Mucosa of stomach (tissue), 1 donor: ENCODE data around the gene ZNF83.
"Not testable (repeated sequence)": the region's sequence is repeated elsewhere in the genome, so short reads cannot be mapped to it uniquely, and the experiment has no call there.

Experiments
- H3K27me3 ChIP-seq: one replicate; pipeline ENCODE4 v1.7.0; 2013; ENCODE audit warnings: mild to moderate bottlenecking, low read length; ENCODE audit not compliant: control insufficient read depth, insufficient read depth
- H3K36me3 ChIP-seq: one replicate; pipeline ENCODE4 v1.7.0; 2013; ENCODE audit warnings: low read length; ENCODE audit not compliant: control insufficient read depth, insufficient read depth
- H3K4me1 ChIP-seq: one replicate; pipeline ENCODE4 v1.7.0; 2013; ENCODE audit warnings: mild to moderate bottlenecking, low read length; ENCODE audit not compliant: control insufficient read depth, insufficient read depth
- H3K4me3 ChIP-seq: one replicate; pipeline ENCODE4 v1.7.0; 2013; ENCODE audit warnings: low read length
- H3K9ac ChIP-seq: one replicate; pipeline ENCODE4 v1.7.0; 2013; ENCODE audit warnings: mild to moderate bottlenecking, low read length, moderate library complexity
- H3K9me3 ChIP-seq: one replicate; pipeline ENCODE4 v1.7.0; 2013; ENCODE audit warnings: mild to moderate bottlenecking, low read length, moderate library complexity; ENCODE audit not compliant: control insufficient read depth
- donor health status: Pancreatic carcinoma.

The ZNF83 gene

DNA sequence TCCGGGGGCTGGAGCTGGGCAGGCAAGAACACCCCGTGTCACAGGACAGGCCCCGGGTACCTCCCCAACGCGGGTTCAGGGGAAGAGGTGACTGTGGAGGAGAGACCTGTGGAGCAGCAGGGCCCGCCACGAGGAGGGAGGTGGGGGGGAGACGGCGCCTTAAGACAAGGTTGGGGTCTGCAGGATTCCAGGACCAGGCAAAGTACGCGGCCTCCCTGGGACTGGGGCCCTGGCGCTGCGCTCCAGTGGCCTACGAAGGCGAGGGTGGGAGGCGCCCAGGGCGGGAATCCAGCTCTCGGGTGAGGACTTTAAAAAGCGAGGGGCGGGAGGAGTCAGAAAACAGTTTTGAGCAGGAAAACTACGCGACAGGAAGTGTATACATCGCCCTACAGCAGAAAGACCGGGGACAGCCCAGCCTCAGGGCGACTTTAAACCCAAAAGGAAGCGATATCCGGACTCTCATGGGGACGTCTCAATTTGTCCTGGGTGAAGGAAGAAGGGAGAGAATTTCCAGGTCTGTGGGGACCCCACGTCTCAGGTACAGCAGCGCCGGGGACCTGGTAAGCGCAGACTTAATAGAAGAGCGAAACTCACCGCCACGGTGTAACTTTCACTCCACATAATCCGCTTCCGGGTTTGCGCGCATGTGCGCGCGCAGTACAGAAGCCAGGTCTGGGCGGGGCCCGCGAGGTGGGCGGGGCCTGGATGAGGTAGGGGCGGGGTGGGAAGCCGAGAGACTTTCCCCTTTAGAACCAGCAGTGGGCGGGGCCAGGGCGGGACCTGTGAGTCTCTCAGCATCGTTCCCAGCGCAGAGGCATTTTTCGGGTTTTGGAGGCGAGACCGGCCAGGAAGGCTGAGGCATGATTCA is at the start of gene ZNF83:
Gene ZNF83 (minus strand): TSS at position 638 of the 868 bp plus-strand sequence.
- peaks cover 11% of the 10 kb centered on the region for H3K4me1 ChIP-seq
- H3K4me3 ChIP-seq, result peak within 1 kb of the TSS; percentile 84
- no peaks in the 10 kb centered on the region for H3K36me3 ChIP-seq
- no peaks in the 10 kb centered on the region for H3K27me3 ChIP-seq
- no peaks in the 10 kb centered on the region for H3K9me3 ChIP-seq
- H3K9ac ChIP-seq, result peak within 1 kb of the TSS; percentile 82

DNA sequence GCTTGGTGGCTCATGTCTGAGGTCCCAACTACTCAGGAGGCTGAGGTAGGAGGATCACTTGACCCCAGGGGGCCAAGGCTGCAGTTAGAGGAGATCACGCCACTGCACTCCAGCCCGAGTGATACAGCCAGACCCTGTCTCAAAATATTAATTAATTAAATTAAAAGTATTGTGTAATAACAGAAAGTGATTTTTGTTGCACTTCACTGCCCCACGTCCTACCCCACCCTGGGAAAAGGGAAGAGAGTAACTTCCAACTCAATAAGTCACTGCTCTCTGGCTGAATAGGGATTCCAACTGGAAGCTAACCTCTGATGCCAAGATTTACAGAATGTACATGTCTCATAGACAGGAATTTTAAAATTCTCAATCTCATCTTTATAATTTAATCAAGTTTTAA is 49.5 kb upstream of the ZNF83 start:
- Histone ChIP-seq H3K4me1 (no peaks in the 10 kb centered on the region), H3K9me3 (no peaks in the 10 kb centered on the region), H3K27me3 (no peaks in the 10 kb centered on the region), H3K9ac (no peak overlapping the region), H3K4me3 (no peak overlapping the region), H3K36me3 (no peaks in the 10 kb centered on the region)

DNA sequence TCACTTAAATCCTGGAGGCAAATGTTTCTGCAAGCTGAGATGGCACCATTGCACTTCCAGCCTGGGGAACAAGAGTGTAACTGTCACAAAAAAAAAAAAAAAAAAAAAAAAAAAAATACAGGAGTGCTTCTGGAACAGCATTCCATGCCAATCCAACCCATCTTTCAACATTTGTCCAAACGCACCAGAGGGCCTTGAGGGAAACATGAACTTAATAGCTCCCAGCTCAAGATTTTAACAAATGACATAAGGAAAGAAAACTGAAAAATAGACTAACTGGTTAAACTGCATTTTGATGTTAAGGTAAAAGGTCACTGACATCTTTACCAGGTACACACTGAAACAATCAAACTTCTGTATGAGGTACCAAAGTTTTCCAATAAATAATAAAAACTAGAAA is 47.7 kb upstream of the ZNF83 start:
- Histone ChIP-seq H3K4me1 (no peaks in the 10 kb centered on the region), H3K27me3 (no peaks in the 10 kb centered on the region)

DNA sequence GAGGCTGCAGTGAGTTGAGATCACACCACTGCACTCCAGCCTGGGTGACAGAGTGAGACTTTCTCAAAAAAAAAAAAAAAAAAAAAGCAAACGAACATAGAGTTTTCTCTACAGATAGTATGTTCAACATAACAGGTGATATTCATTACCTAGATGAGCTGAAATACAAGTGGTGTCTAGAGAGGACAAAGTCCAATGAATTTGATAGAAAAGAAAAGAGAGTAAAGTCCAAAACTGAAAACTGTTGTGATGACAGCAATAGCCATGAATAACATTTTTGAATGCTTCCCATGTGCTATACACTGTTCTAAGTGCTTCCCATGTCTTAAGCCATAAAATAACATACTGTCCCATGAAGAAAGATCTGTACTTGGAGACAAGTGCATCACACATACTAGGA is 43.1 kb upstream of the ZNF83 start:
- H3K4me3 ChIP-seq, H3K9ac ChIP-seq, H3K36me3 ChIP-seq, H3K9me3 ChIP-seq, H3K27me3 ChIP-seq, H3K4me1 ChIP-seq: not testable (repeated sequence)

More for the DNA sequence above, 47.7 kb upstream of the ZNF83 start:
- Histone ChIP-seq H3K9ac (no peak overlapping the region), H3K4me3 (no peak overlapping the region), H3K36me3 (no peaks in the 10 kb centered on the region), H3K9me3 (no peaks in the 10 kb centered on the region)

DNA sequence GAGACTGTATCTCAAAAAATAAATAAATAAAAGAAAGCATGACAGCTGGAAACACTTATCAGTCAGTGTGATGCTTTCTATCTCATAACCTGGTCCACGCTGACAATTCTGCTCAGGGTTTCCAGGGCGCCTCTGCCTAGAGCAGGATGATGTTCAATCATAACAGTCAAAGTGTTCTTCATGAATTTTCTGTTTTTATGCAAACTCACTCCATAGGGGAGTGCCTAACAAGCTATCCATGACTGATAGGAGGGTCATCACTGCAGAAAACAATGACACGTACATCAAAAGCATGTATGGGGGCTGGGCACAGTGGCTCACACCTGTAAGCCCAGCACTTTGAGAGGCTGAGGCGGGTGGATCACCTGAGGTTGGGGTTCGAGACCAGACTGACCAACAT is 41.4 kb upstream of the ZNF83 start:
- Histone ChIP-seq H3K4me3 (no peak overlapping the region), H3K9me3 (no peaks in the 10 kb centered on the region), H3K36me3 (no peaks in the 10 kb centered on the region), H3K27me3 (no peaks in the 10 kb centered on the region), H3K9ac (no peak overlapping the region), H3K4me1 (no peaks in the 10 kb centered on the region)

DNA sequence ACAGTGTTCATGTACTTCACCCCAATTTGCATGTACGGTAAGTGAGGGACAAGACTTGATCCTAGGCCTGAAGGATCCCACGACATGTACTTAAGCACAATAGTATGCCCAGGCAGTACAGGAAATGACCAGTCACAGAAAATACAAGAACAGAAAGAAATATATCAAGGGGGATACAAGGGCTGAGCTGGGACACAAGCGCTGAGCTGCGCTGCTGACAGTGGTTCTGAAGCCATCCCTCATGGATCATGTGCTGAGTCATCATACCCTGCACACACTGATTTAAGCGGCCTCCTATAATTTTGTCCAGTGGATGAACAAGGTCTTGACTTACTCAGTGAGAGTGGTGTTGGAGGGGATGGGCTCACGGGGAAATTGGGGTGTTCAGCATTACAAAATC is 37.1 kb upstream of the ZNF83 start:
- H3K9me3 ChIP-seq, H3K4me1 ChIP-seq: not testable (repeated sequence)

DNA sequence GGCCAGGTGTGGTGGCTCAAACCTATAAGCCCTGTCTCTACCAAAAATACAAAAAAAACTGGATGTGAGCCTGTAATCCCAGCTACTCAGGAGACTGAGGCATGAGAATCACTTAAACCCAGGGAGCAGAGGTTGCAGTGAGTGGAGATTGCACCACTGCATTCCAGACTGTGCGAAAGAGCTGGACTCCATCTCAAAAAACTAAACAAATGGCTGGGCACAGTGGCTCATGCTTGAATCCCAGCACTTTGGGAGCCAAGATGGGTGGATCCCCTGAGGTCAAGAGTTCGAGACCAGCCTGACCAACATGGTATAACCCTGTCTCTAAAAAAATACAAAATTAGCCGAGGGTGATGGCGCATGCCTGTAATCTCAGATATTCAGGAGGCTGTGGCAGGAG is 34.9 kb upstream of the ZNF83 start:
- no peaks in the 10 kb centered on the region for H3K9me3 ChIP-seq
- H3K4me3 ChIP-seq, result no peak overlapping the region
- no peak overlapping the region for H3K9ac ChIP-seq
- H3K27me3 ChIP-seq, result no peaks in the 10 kb centered on the region
- no peaks in the 10 kb centered on the region for H3K36me3 ChIP-seq
- H3K4me1 ChIP-seq, result no peaks in the 10 kb centered on the region

More for the DNA sequence above, 37.1 kb upstream of the ZNF83 start:
- H3K4me3 ChIP-seq, H3K9ac ChIP-seq, H3K36me3 ChIP-seq, H3K27me3 ChIP-seq: not testable (repeated sequence)

DNA sequence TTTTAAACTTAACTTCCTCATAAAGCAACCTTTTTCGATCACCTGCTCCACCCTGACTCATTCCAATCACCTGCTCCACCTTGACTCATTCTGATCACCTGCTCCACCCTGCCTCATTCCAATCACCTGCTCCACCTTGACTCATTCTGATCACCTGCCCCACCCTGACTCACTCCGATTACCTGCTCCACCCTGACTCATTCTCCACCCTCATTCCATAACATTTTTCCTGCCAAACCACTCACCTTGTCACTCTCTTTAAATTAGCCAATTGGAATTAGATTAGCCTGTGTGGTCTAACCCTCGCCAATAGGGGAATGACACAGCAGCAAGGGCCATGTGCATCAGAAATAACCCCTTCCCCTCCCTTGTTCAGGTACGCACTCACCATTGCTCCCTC is 31.9 kb upstream of the ZNF83 start:
- Histone ChIP-seq H3K4me1 (peaks cover 2% of the 10 kb centered on the region), H3K9ac (no peak overlapping the region), H3K36me3 (no peaks in the 10 kb centered on the region), H3K9me3 (no peaks in the 10 kb centered on the region), H3K4me3 (no peak overlapping the region), H3K27me3 (no peaks in the 10 kb centered on the region)

DNA sequence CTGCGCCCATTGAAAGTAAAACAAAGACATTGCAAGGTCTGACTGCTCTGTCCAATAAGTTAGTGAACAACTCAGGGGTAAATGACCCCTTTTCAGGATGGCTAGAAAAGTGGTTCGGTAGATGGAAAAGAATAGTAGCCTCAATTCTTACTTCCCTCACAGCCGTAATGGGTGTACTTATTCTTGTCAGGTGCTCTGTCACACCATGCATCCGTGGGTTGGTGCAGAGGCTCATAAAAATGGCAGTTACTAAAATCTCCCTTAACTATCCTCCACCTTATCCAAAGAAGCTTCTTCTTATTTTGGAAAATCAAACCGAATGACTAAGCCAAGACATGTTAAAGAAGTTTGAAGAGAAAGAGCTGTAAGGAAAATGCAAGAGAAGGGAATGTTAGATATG is 31.4 kb upstream of the ZNF83 start:
- peaks cover 7% of the 10 kb centered on the region for H3K4me1 ChIP-seq
- H3K9ac ChIP-seq, result no peak overlapping the region
- H3K4me3 ChIP-seq, result no peak overlapping the region
- H3K27me3 ChIP-seq, result no peaks in the 10 kb centered on the region
- no peaks in the 10 kb centered on the region for H3K9me3 ChIP-seq
- no peaks in the 10 kb centered on the region for H3K36me3 ChIP-seq

DNA sequence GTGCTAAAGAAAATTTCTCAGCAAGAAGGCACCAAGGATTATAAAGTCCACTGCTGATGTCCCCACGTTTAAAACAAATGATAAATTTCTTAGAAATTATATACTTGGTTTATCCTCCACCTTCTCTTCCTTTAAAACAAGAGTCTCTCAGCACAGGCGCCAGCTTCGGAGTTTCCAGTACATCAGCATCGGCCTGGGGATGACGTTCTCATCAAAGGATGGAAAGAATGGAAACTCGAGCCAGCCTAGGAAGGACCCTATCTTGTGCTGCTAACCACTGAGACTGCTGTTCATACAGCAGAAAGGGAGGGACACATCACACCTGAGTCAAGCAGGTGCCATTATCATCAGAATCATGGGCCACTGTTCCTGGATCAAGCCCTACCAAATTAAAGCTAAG is 29.8 kb upstream of the ZNF83 start:
- H3K9me3 ChIP-seq, result no peaks in the 10 kb centered on the region
- peaks cover 7% of the 10 kb centered on the region for H3K4me1 ChIP-seq
- no peaks in the 10 kb centered on the region for H3K27me3 ChIP-seq
- no peak overlapping the region for H3K9ac ChIP-seq
- no peak overlapping the region for H3K4me3 ChIP-seq
- H3K36me3 ChIP-seq, result no peaks in the 10 kb centered on the region

DNA sequence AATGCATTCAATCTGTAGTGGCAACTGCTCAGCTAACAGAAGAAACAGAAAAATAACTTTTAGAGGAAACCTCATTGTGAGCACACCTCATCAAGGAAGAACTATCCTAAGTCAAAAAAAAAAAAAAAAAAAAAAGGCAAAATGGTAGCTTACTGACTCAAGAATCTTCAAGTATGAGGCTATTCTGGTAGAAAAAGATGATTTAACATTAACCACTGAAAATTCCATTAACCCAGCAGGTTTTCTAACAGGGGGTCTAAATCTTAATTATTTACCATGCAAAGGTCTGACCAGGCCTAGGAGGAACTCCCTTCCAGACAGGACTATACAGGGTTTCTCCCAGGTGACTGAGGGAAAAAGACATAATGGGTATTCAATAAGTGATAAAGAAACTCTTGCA is 28.4 kb upstream of the ZNF83 start:
- Histone ChIP-seq H3K9me3 (no peaks in the 10 kb centered on the region), H3K4me3 (no peak overlapping the region), H3K9ac (no peak overlapping the region), H3K36me3 (no peaks in the 10 kb centered on the region), H3K4me1 (peaks cover 7% of the 10 kb centered on the region), H3K27me3 (no peaks in the 10 kb centered on the region)

DNA sequence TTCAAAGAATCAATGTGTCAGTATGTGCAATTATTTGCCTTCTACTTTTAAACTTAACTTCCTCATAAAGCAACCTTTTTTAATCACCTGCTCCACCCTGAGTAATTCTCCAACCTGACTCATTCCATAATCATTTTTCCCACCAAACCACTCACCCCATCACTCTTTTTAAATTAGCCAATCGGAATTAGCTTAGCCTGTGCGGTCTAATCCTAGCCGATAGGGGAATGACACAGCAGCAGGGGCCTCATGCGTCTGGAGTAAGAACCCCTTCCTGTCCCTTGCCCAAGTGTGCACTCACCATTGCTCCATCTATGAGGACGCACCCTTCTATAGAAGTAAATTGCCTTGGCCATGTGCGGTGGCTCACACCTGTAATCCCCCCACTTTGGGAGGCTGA is 27.4 kb upstream of the ZNF83 start:
- Histone ChIP-seq H3K27me3 (no peaks in the 10 kb centered on the region), H3K9me3 (no peaks in the 10 kb centered on the region), H3K36me3 (no peaks in the 10 kb centered on the region), H3K4me3 (no peak overlapping the region), H3K4me1 (peaks cover 7% of the 10 kb centered on the region), H3K9ac (no peak overlapping the region)

DNA sequence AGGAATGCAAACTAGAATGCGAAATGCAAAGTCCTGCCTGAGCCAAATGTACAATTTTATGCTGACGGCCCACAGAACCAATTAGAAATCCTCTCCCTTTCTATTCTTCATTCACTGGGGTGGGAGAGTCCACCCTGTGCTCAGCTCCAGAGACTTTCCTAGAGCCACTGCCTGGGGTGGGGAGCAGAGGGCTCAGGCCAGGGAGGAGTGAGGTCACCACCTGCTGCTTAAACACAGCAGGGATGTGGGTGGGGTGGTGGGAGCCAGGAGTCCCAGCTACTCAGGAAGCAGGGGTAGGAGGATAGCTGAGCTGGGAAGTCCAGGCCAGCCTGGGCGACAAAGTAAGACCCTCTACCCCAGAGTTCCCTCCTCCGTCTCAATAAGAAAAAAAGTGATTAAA is 26.9 kb upstream of the ZNF83 start:
- H3K27me3 ChIP-seq, result no peaks in the 10 kb centered on the region
- no peaks in the 10 kb centered on the region for H3K9me3 ChIP-seq
- no peak overlapping the region for H3K4me3 ChIP-seq
- peaks cover 7% of the 10 kb centered on the region for H3K4me1 ChIP-seq
- H3K36me3 ChIP-seq, result no peaks in the 10 kb centered on the region
- peak overlapping the region; percentile 41 for H3K9ac ChIP-seq
